ENCODE data around the gene SCRT2. TPM values are rescaled to one million over a fixed set of nuclear protein-coding genes. Genes with fewer than 3 reads are reported as not detected.

The SCRT2 gene
- total and polyA plus RNA-seq, 2 of the 8 experiments (the other 6 are each of a cell fraction or from before 2014, with no cell fraction given), result 0.12 to 0.34 TPM

- TF ChIP-seq EZH2 (IDR thresholded peaks at IDR 0.05; ENCODE audit: low read depth, low read length, severe bottlenecking) (no peak), ATF2 (IDR thresholded peaks at IDR 0.05; ENCODE audit: low read length) (no peak), SRF (IDR thresholded peaks at IDR 0.05; ENCODE audit: low read depth, low read length) (0 out of 2 replicates have a peak, but pooled peaks have one; percentile 3), SIRT6 (IDR thresholded peaks at IDR 0.05; ENCODE audit: low read length) (no peak)
Measured at GRCh38 chr20:645318-646106, 30.1 kb downstream of the SCRT2 start (continued).
